ENCODE results near the gene SPEN. TPM values are rescaled to one million over a fixed set of nuclear protein-coding genes. Genes with fewer than 3 reads are reported as not detected.

The SPEN gene
- total and polyA plus RNA-seq, 9 of the 15 experiments (the other 6 are each of a cell fraction or from before 2014, with no cell fraction given), result 5.7 to 87.5 (median 27.2) TPM

DNA sequence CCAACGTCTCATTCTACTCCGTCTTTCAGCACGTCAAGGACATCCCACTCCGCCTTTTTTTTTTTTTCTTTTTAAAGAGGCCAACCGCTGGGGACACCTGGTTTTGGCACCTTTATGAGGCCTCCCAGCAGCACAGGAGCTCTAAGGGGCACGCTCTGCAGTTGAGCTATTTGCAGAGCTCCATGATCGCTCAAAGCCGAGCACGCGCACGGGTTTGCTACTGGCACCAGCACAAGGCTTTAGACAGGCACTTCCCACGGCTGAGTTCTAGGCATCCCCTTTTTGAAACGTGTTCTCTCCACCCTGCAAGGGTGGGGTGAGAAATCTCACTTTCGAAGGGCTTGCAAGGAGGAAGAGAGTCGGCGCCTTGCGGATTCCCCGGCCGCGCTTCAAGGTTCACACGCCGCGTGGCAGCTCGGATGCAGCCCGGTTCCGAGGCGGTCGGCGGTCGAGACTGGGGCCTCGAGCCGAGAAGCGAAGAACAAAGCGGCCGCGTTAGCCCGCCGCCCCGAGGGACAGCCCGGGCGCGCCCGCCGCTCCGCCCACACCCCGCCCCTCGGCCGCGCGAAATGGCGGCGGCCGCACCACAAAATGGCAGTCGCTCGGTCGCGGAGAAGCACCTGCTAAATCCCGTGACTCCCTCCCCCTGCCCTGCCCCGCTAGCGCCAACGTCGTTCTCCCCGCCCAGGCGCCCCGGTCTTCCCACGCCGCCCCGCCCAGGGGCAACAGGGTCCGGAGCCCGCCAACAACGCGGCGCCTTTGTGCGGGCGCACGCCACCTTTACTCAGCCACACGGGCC lies 12.9 kb upstream of the SPEN start (continued):
- TF ChIP-seq, protein P1, sequence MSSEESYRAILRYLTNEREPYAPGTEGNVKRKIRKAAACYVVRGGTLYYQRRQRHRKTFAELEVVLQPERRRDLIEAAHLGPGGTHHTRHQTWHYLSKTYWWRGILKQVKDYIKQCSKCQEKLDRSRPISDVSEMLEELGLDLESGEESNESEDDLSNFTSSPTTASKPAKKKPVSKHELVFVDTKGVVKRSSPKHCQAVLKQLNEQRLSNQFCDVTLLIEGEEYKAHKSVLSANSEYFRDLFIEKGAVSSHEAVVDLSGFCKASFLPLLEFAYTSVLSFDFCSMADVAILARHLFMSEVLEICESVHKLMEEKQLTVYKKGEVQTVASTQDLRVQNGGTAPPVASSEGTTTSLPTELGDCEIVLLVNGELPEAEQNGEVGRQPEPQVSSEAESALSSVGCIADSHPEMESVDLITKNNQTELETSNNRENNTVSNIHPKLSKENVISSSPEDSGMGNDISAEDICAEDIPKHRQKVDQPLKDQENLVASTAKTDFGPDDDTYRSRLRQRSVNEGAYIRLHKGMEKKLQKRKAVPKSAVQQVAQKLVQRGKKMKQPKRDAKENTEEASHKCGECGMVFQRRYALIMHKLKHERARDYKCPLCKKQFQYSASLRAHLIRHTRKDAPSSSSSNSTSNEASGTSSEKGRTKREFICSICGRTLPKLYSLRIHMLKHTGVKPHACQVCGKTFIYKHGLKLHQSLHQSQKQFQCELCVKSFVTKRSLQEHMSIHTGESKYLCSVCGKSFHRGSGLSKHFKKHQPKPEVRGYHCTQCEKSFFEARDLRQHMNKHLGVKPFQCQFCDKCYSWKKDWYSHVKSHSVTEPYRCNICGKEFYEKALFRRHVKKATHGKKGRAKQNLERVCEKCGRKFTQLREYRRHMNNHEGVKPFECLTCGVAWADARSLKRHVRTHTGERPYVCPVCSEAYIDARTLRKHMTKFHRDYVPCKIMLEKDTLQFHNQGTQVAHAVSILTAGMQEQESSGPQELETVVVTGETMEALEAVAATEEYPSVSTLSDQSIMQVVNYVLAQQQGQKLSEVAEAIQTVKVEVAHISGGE (CRISPR knock-in tag; IDR thresholded peaks at IDR 0.05), result peak in 1 of 3 experiments; percentile 42; a peak in 1 of 6 replicates
- TF ChIP-seq ZNF76 (CRISPR knock-in tag; IDR thresholded peaks at IDR 0.05; ENCODE audit: borderline replicate concordance) (peak; percentile 90; the same call in 1 of the 2 replicates), KLF10 (CRISPR knock-in tag; IDR thresholded peaks at IDR 0.05) (no peak), DIDO1 (tag; IDR thresholded peaks at IDR 0.05; ENCODE audit: low read depth) (no peak), MEF2D (tag; conservative IDR thresholded peaks at IDR 0.05; ENCODE audit: low read depth) (no peak; the same call in 1 of the 2 replicates), ZNF668 (CRISPR knock-in tag; IDR thresholded peaks at IDR 0.05) (no peak), ZNF699 (CRISPR knock-in tag; IDR thresholded peaks at IDR 0.05; ENCODE audit: insufficient replicate concordance) (no peak), MTA1 (IDR thresholded peaks at IDR 0.05; ENCODE audit: borderline replicate concordance) (peak; percentile 50; the same call in 1 of the 2 replicates), NFE2L1 (tag; IDR thresholded peaks at IDR 0.05; ENCODE audit: borderline replicate concordance, low read depth) (no peak), ZNF175 (CRISPR knock-in tag; IDR thresholded peaks at IDR 0.05; ENCODE audit: low read depth) (peak; percentile 78), ZNF766 (CRISPR knock-in tag; conservative IDR thresholded peaks at IDR 0.05) (peak; percentile 95), NR1H2 (CRISPR knock-in tag; IDR thresholded peaks at IDR 0.05) (peak; percentile 63; the same call in 1 of the 2 replicates), RNF2 (IDR thresholded peaks at IDR 0.05) (0 out of 2 replicates have a peak, but pooled peaks have one; percentile 30)
- TF ChIP-seq, protein P2, sequence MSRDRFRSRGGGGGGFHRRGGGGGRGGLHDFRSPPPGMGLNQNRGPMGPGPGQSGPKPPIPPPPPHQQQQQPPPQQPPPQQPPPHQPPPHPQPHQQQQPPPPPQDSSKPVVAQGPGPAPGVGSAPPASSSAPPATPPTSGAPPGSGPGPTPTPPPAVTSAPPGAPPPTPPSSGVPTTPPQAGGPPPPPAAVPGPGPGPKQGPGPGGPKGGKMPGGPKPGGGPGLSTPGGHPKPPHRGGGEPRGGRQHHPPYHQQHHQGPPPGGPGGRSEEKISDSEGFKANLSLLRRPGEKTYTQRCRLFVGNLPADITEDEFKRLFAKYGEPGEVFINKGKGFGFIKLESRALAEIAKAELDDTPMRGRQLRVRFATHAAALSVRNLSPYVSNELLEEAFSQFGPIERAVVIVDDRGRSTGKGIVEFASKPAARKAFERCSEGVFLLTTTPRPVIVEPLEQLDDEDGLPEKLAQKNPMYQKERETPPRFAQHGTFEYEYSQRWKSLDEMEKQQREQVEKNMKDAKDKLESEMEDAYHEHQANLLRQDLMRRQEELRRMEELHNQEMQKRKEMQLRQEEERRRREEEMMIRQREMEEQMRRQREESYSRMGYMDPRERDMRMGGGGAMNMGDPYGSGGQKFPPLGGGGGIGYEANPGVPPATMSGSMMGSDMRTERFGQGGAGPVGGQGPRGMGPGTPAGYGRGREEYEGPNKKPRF (IDR thresholded peaks at IDR 0.05; ENCODE audit: low read depth, low read length), result no peak
- TF ChIP-seq, protein P3, sequence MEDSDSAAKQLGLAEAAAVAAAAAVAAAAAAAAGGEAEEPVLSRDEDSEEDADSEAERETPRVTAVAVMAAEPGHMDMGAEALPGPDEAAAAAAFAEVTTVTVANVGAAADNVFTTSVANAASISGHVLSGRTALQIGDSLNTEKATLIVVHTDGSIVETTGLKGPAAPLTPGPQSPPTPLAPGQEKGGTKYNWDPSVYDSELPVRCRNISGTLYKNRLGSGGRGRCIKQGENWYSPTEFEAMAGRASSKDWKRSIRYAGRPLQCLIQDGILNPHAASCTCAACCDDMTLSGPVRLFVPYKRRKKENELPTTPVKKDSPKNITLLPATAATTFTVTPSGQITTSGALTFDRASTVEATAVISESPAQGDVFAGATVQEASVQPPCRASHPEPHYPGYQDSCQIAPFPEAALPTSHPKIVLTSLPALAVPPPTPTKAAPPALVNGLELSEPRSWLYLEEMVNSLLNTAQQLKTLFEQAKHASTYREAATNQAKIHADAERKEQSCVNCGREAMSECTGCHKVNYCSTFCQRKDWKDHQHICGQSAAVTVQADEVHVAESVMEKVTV (CRISPR knock-in tag; IDR thresholded peaks at IDR 0.05), result no peak
- TF ChIP-seq, protein P4, sequence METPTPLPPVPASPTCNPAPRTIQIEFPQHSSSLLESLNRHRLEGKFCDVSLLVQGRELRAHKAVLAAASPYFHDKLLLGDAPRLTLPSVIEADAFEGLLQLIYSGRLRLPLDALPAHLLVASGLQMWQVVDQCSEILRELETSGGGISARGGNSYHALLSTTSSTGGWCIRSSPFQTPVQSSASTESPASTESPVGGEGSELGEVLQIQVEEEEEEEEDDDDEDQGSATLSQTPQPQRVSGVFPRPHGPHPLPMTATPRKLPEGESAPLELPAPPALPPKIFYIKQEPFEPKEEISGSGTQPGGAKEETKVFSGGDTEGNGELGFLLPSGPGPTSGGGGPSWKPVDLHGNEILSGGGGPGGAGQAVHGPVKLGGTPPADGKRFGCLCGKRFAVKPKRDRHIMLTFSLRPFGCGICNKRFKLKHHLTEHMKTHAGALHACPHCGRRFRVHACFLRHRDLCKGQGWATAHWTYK (CRISPR knock-in tag; IDR thresholded peaks at IDR 0.05), result peak; percentile 90; the same call in 1 of the 2 replicates

Measured in K562 (cell line).